NOMO-1 (cell line): ENCODE measurements around the gene NINL.
"Not testable (repeated sequence)": the region's sequence is repeated elsewhere in the genome, so short reads cannot be mapped to it uniquely, and the experiment has no call there.

ENCODE experiments used
- DNase-seq, 2 experiments: peaks; one replicate each; lab custom pipeline; 2025; ENCODE audit not compliant: unreplicated experiment in 2 of 2; lab: John Stamatoyannopoulos, UW

Gene NINL

DNA sequence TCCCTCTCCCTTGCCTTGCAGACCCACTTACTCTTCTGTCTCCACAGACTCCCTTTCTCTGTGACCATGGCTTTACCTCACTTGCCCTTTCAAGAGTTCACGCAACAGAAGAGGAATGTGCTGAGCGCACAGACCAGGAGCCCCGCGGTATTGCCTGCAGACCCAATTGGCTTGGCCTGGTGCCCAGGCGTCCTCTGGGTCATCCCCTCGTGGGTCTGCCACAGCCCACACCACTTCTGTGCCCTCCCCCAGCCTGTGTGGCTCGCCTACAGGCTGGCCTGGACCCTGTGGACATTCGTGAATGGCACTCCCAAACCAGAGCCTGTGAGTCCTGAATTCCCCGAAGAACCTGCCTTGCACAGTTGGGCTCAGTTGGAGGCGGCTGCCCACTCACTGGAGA lies 15.3 kb upstream of the NINL start:
- no peak for DNase-seq

DNA sequence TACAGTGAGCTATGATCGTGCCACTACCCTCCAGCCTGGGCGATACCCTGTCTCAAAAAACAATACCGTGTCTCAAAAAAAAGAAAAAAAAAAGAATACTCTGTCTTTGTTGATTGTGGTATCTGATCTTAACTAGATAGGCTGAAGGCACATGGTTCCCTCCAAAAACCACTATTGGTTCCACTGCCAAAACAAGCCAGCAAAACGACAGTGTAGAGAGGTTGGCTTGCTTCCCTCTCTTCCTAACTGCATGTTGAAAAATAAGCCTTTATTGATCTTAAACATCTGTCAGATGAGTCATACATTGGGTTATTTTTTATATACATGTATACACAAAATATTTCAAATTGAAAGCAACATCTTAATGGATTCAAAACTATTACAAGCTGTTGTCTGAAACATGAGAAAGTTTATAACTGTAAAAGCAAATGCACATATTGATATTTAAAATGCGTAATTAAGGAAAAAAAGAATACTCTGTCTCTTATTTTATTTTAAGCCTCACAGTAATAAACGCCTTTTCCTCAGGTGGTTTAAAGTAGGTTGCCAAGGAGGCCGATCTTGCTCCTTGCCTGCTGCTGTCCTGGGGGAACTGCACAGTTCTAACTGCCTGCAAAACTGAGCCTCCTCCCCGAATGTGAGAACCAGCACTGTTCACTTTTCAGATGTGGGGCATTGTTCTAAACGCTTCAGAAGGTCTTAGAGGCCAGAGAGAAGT lies 7.0 kb upstream of the NINL start:
- DNase-seq = no peak

DNA sequence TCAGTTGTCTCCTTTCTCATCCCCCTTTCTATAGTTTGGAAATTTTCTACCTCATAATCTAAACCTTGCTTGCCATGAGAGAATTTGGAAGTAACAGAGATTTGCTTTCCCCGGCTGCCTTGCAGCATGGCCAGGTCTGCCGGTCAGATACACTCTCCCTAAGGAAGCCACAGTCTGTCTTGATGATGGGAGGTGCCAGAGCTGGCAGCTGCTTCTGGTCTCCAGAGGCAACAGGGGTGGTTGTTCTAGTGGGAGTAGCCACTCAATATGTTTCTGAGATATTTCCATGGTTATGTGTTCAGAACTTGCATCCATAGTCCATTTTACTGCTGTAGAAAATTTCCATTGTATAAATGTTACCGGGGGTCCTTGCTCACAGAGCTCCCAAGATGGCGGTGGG lies 5.4 kb upstream of the NINL start:
- not testable (repeated sequence) for DNase-seq

DNA sequence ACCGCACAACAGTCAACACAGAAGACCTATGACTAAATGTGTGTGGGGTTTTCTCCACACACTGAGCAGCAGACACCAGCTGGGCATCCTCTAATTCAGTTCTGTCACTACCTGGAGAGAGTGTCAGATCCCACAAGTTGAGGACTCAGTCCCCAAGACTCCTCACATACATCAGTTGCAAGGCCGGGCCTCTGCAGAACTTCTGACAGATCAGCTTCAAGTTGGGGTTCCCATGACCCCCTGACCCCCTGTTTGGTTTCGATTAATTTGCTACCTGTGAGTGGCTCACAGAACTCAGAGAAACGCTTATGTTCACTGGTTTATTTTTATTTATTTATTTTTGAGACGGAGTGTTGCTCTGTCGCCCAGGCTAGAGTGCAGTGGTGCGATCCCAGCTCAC lies 3.2 kb upstream of the NINL start:
- no peak for DNase-seq

DNA sequence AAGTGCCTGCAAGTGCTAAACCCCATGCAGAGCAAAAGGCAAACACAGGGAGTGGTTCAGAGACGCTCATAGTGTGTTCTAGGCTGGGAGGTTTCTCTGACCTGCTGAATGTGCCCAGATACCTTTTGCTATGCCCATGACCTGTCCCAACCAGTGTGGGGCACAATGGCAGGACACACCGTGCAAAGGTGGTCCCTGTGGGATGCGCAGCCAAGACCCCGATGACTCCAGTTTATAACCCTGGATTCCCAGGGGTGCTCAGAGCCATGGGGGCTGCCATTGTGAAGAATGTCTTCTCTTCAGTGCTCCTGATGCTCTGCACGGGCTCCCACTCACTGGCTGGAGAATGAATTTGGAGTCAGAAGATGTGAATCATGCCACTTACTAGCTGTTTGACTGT lies 2.2 kb upstream of the NINL start:
- no peak for DNase-seq

DNA sequence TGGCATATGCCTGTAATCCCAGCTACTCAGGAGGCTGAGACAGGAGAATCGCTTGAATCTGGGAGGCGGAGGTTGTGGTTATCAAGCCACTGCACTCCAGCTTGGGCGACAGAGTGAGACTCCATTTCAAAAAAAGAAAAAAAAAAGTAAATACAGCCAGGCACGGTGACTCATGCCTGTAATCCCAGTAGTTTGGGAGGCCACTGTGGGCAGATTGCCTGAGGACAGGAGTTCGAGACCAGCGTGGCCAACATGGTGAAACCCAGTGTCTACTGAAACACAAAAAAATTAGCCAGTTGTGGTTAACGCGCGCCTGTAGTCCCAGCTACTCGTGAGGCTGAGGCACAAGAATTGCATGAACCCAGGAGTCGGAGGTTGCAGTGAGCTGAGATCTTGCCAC lies 1.5 kb upstream of the NINL start:
- no peak for DNase-seq

DNA sequence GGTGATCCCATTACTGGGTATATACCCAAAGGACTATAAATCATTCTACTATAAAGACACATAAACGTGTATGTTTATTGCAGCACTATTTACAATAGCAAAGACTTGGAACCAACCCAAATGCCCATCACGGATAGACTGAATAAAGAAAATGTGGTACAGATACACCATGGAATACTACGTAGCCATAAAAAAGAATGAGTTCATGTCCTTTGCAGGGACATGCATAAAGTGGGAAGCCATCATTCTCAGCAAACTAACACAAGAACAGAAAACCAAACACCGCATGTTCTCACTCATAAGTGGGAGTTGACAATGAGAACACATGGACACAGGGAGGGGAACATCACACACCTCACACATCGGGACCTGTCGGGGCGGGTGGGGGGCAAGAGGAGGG lies 1.7 kb downstream of the NINL start:
- not testable (repeated sequence) for DNase-seq

DNA sequence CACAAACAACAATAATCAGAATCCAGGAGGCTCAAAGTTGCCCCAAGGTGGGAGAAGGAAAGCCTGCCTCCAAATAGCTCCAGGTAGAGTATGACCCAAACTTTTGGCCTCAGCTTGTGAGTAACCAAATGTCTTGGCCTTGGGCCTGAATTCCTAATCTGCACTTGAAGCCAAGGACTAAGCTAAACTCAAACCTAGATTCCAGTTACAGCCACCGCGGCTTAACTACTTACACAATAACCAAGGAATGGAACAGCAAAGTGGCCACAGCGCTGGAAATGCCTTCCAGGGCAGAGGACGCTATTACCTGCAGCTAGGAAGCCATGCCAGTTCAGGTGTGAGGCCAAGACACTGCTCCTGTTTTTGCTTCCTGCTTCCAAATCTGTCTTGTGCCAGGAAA lies 4.6 kb downstream of the NINL start:
- no peak for DNase-seq

DNA sequence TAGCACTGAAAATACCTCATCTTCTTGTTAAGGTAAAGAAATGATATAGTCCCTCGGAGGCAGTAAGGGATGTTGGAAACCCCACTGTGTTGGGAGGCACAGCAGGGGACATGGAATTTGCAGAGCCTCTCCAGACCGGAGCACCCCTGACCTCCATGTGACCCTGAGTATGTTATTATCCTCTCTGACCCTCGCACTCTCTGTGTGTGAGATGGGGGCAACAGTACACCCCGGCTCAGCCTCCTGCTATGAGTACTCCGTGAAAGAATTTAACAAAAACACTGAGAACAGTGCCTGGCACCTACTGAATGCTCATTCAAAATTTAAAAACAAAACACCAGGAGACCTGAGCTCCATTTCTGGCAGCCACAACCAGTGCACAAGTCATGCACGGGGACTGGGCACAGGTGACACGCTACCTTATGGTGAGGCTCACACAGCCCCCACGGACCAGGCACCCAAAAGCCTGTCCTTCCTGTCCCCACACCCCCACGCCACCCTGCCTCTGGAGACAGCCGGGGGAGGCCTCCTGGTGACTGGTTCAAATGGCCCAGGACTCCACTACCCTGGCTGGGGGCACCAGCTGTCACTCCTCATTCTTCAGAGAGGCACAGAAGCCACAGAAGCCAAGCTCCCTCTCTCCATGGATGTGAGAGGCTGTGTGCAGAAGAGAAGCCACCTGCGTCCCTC lies 6.1 kb downstream of the NINL start:
- no peak for DNase-seq

DNA sequence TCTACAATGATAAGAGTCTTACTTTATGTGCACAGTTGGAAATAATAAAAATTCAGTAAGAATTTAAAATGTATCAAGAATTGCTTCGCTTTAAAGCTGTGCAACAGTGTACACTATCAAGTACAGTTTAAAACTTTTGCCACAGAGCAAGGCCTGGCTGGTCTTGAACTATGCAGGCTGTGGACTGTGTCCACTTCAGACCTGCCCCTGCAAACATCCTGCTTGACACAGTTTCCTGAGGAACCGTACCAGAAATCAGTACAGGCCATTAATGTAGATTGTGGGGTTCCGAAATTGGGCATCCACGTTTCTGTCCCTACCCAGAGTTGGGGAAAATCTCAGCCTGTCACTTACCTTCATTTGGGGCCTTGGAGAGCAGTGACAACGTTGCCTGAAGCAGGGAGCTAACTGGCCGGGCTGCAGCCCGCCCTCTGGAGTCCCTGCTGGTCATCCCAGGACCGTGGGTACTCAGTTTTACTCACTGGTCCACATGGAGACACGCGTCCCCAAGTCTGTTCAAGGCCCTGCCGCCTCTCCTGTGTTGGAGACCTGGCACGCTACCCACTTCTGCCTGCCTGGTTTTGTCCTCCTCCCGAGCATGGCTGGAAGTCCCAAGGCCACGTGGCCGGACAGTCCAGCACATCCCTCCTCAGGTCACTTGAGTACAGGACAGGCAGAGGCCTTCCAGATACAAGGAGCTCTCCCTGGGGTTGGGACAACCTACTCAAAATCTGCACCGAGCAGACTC lies 8.4 kb downstream of the NINL start:
- no peak for DNase-seq

DNA sequence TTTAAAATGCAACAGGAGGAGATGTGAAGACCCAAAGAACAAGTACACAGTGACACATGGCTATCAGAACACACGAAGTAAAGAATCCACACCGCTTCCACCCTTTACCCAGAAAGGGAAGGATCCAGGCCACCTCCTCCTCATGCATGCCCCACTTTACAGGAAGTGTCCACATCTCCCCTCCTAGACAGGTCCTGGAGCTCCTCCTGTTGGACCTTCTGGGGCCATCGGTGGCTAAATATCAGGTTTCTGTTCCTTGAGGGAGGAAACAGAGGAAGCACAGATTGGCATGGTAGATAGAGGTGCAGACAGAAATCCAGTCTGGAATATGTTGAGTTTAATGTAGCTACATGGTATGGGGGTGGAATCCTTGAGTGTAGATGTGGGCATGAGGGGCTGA lies 10.9 kb downstream of the NINL start:
- peak; percentile 21 to 42 for DNase-seq

DNA sequence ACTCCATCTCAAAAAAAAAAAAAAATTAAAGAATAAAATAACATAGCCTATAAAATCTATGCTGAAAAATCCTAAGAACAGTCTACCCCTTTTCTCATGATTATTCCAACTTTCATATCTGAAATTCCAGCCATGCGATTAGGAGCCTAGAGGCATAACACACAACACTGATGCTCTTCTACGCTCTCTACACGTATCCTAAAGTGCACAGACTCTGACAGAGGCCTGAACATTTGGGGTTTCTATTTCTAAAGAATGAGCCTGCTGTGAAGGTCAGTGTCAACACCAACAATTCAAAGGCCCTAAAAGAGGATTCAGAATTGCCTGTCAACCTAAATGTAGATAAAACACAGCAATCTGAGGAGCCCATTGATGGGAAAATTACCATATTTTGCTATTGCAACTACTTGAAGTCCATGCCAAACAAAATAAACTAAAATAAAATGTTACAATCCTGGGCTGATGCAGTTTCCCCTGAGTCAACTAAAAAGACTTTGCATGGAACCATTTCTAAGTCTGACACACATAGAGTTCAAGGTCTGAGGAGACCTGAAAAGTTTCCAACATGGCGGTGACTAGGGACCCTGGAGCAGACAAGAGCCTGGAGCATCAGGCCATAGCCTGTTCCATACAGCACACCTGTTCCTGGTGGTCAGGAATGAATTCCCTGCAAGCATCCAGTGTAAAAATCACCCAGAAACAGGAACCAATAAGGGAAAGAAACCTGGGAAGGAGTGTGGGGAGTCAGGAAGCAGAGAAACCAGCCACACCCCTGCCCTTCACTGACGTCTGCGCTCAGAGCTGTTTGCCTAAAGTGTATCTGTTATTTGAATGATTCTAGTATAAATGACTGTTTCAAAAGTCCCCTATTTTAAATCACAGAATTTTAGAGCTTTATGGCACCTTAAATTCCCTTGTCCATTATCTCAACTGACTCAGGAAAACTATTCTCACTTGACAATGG lies 11.8 kb downstream of the NINL start:
- DNase-seq = no peak

DNA sequence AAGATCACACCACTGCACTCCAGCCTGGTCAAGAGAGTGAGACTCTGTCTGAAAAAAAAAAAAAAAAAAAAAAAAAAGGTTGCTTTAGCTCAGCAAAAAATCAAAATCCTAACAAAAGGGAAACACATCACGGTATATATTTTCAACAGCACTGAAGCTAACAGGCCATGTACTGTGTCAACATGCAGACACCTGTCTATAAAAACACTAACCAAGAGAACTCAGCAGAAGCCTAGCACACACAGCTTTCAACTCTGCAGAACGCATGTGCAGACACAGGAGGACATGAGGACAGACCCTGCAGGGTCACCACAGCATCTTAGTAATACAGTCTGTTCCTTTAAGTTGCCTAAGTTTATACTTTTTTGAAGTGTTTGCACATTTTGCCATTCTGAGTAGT lies 13.5 kb downstream of the NINL start:
- no peak for DNase-seq

DNA sequence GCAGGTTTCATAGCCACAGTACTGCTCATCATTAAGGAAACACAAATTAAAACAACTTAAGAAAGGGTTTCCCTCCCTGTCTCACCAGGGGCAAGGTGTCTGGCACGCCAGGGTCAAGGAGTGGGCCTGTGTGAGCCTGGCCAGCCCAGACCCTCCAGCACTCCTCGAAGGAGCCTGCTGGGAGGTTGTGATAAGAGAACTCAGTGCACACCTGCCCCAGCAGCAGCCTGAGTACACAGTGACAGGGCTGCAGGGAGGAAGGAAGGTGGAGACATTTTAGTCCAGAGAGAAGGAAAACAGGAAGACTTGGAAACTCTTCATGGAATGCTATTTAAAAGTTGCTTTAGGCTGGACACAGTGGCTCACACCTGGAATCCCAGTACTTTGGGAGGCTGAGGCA lies 14.1 kb downstream of the NINL start:
- no peak for DNase-seq

DNA sequence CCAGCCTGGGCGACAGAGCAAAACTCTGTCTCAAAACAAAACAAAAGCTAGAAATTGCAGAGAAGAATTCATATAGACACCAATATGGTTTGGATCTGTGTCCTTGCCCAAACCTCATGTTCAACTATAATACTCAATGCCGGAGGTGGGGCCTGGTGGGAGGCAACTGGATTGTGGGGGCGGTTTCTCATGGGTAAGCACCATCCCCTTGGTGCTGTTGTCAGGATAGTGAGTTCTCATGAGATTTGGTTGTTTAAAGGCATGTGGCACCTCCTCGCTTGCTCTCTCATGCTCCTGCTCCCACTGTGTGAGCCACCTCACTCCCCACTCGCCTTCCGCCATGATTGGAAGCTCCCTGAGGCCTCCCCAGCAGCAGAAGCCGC lies 15.2 kb downstream of the NINL start:
- DNase-seq = no peak

DNA sequence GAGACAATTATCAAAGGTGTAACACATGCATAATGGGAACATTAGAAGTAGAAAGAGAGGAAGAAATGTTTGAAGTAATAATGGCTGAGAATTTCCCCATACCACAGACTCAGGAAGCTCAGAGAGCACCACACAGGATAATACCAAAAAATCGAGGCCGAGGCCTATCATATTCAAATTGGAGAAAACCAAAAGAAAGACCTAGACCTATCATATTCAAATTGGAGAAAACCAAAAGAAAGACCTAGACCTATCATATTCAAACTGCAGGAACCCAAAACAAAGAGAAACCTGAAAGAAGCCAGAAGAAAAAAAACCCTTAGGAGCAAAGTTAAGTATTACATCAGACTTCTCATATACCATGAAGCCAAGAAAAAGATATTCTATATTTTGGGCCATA lies 18.0 kb downstream of the NINL start:
- no peak for DNase-seq

DNA sequence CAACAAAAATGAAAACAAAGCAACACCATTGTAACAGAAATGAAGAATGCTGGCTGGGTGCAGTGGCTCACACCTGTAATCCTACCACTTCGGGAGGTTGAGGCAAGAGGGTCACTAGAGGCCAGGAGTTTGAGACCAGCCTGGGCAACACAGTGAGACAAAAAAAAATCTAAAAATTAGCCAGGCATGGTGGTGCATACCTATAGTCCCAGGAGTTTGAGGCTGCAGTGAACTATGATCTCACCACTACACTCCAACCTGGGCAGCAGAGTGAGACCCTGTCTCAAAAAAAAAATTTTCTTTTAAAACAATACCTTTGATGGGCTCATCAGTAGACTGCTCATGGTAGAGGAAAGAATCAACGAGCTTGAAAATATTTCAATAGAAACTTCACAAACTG lies 18.5 kb downstream of the NINL start:
- no peak for DNase-seq

DNA sequence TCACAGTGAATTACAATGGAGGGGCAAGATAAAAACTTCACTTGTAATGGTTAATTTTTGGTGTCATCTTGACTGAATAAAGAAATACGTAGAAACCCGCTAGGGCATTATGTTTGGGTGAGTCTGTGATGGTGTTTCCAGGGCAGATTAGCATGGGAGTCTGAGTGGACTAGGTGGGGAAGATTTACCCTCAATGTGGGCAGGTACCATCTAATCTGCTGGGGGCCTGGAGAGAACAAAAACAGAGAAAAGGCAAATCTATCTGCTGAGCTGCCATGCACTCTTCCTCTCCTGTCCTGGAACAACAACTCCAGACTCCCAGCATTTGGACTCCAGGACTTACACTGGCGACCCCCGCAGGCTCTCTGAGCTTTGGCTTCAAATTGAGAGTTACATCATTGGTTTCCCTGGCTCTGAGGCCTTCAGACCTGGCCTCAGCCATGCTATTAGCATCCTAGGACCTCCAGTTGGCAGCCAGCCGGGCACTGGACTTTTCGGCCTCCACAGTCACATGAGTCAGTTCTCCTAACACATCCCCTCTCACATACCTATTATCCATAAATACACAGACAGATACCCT lies 19.7 kb downstream of the NINL start:
- no peak for DNase-seq

DNA sequence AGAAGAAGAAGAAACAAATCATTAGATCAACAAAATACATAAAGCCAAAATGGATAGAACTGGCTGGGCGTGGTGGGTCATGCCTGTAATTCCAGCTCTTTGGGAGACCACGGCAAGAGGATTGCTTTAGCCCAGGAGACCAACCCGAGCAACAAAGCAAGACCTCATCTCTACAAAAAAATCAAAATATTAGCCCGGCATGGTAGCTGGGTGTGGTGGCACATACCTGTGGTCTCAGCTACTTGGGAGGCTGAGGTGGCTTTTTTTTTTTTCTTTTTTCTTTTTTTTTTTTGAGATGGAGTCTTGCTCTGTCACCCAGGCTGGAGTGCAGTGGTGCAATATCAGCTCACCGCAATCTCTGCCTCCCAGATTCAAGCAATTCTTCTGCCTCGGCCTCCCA lies 21.5 kb downstream of the NINL start:
- DNase-seq = no peak

DNA sequence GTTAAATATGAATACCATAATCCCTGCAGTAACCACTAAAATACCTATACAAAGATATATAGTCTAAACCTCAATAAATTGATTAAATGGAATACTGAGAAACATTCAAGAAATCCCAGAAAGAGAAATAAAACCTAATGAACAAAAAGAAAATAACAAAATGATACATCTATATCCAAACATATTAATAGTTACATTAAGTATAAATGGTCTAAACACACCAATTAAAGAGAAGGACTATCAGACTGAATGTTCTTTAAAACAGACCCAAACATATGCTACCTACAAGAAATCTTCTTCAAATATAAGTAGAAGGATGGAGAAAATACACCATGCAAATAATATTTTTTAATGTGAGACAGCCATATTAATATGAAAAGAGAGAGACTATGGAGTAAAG lies 22.0 kb downstream of the NINL start:
- DNase-seq = no peak

DNA sequence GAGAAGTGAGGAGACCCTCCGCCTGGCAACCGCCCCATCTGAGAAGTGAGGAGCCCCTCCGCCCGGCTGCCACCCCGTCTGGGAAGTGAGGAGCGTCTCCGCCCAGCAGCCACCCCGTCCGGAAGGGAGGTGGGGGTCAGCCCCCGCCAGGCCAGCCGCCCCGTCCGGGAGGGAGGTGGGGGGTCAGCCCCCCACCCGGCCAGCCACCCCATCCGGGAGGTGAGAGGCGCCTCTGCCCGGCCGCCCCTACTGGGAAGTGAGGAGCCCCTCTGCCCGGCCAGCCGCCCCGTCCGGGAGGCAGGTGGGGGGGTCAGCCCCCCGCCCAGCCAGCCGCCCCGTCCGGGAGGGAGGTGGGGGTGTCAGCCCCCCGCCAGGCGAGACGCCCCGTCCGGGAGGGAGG lies 23.6 kb downstream of the NINL start:
- not testable (repeated sequence) for DNase-seq
